GM19193 (cell line): Measurements from ENCODE around the gene MAGI2.

Experiments used
- POLR2A ChIP-seq: IDR thresholded peaks from 4 replicates; pipeline ENCODE4 v1.6.1; 2011; ENCODE audit not compliant: insufficient read depth, insufficient read length; ENCODE audit errors: extremely low read depth

Gene MAGI2

DNA sequence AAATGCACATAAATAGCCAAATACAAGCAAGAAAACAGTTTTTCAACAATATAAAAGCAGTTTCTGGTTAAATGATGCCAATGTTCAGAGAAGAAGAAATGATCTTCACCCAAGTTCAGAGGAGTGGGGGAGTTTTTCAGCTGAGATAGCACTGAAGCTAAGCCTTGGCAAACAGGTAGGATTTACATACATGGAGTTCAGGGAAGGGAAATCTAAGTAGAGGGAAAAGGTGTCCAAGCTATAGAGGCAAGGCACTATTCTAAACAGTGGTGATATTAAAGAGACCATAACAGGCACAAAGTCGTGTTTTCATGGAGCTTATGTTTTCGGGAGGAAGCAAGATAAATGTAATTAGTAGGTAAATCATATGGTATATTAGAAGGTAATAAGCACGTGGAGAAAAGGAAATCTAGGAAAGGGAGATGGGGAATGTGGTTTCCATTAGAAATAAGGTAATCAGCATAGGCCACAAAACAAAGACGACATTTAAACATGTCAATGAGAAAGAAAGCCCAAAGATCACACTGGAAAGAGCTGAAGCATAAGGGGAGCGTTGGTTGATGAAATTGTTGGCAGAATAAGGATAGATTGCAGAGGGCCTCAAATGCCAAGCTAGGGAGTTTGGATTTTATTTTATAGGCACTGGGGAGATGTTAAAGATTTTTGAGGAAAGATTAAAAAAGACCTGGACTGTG, 704.3 kb downstream of the MAGI2 start:
- no peak for TF ChIP-seq POLR2A

- TF ChIP-seq POLR2A: no peak
Measured at GRCh38 chr7:78747592-78747991, 705.9 kb downstream of the MAGI2 start.

- TF ChIP-seq POLR2A: no peak
Measured at GRCh38 chr7:78746301-78746700, 707.2 kb downstream of the MAGI2 start.

DNA sequence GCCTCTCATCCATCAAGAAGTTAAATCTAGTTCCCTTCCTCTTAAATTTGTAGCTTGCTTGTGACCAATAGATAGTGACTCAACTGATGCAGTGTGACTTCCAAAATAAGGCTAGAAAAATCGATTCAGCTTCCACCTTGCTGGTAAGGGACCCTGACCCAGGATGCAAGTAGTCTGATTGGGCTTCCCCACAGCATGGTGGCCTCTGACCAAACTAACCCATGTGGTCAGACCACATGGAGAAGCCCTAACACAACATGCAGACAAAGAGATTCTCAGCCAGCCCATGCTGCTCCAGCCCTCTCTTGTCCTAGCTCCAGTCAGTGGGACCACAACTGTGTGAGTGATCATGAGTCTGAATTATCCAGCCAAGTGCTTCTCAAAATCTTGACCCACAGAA, 710.8 kb downstream of the MAGI2 start:
- no peak for TF ChIP-seq POLR2A

GRCh38 chr7:78736548-78736947, 716.9 kb downstream of the MAGI2 start:
- TF ChIP-seq POLR2A: no peak

DNA sequence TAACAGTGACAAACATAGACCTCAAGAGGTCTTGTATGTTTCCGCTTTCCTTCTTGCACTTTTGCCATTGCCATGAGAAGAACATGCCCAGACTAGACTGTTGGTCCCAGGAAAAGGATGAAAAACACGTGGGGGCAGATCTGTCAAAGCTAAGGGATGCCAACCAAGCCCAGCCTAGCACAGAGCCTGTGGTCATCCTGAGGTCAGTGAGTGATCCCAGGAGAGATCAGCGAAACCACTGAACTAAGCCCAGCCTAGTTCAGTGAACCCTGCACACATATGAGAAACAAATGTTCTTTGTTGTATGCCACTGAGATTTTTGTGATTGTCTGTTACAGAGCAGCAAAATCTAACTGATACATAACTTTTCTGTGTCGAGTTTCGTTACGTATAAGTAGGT, 718.8 kb downstream of the MAGI2 start:
- TF ChIP-seq POLR2A: no peak

GRCh38 chr7:78720066-78720465, 733.4 kb downstream of the MAGI2 start:
- TF ChIP-seq POLR2A: no peak

DNA sequence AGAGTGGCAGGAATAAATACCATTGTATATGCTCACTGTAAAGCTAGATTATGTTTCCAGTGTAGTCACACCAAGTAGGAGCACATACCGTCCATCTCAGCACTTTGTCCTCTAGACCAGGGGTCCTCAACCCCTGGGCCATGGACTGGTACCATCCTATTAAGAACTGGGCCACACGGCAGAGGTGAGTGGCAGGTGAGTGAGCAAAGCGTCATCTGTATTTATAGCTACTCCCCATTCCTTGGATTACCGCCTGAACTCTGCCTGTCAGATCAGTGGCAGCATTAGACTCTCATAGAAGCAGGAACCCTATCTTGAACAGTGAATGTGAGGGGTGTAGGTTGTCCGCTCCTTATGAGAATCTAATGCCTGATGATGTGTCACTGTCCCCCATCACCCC, 735.3 kb downstream of the MAGI2 start:
- TF ChIP-seq POLR2A: no peak

DNA sequence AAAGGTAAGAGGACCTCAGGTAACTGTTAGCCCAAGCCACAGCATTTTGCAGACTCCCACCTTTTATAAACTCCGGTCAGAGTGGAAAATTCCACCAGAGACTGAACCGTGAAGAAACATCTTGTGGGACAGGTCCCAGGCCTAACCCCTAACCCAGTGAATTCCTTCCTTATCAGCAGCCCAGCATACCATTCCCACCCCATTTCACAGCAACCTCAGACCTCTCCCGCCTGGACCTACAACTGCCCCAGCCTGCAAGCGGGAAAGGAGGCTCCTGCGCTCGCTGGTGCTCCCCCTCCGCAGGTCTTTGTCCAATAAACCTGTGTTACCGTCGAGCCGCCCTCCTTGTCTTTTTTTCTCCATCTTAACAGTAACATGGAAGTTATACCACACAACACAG, 736.6 kb downstream of the MAGI2 start:
- no peak for TF ChIP-seq POLR2A

DNA sequence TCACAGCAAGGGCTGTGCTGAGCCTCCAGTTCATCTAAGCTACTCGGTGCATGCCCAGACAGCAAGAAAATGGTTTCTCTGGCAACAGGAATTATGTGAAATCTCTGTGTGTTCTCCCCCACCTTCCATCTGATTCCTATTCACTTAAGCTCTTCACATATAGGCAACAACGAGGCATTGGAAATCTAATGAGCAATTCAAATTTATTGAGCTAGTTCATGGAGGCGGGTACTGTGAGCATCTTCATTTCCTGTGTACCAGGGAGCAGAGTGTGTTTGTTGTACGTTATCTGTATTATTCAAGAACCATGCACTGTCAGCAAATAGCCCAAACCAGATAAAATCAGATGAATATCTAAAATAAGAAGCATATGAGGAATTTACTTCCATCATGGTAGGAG, 739.1 kb downstream of the MAGI2 start:
- no peak for TF ChIP-seq POLR2A

DNA sequence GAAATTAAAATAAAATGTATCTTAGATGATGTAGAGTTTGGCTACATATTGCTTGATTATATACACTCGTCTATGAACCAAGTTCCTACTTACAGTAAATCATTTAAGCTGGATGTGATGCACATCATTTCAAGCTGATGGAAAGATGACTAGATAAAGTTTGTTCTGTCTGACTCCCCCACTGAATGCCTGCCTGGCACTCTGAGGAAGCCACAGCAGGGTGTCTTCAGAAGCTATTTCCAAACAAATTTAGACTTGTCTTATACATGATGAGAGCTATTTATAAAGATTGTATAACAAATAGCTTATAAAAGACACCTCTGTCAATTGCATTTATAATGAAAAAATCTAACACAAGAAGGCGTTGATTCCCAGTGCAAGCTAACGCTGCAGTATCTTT, 741.4 kb downstream of the MAGI2 start:
- TF ChIP-seq POLR2A: no peak

- TF ChIP-seq POLR2A: no peak
Measured at GRCh38 chr7:78709658-78710057, 743.8 kb downstream of the MAGI2 start.

DNA sequence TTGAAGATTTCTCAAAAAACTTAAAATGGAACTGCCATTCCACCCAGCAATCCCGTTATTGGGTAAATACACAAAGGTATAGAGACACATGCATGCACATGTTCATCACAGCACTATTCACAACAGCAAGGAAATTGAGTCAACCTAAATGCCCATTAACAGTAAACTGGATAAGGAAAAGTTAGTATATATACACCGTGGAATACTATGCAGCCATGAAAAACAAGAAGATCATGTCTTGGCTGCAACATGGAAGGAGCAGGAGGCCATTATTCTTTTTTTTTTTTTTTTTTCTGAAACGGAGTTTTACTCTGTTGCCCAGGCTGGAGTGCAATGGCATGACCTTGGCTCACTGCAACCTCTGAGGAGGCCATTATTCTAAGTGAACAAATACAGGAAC, 749.0 kb downstream of the MAGI2 start:
- TF ChIP-seq POLR2A: no peak

DNA sequence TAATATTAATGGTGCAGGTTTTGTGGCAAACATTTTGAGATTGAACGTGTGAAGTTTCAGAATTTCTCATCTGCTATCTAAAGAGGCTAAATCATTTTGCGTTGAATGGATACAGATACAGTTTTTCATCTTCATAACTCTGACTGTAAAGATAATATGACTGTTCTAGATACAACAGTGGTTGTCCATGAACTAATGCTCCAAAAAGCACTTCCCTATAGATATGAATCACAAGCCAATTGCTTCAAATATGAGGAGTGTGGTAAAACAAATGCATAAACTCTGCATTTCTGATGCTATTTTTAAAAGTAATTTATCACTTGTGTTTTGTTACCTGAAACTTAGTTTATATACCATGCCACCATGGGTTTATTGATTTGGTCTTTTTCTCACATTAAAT, 750.1 kb downstream of the MAGI2 start:
- no peak for TF ChIP-seq POLR2A

- no peak for TF ChIP-seq POLR2A
Measured at GRCh38 chr7:78702770-78703169, 750.7 kb downstream of the MAGI2 start.

- TF ChIP-seq POLR2A: no peak
Measured at GRCh38 chr7:78695826-78696225, 757.6 kb downstream of the MAGI2 start.

DNA sequence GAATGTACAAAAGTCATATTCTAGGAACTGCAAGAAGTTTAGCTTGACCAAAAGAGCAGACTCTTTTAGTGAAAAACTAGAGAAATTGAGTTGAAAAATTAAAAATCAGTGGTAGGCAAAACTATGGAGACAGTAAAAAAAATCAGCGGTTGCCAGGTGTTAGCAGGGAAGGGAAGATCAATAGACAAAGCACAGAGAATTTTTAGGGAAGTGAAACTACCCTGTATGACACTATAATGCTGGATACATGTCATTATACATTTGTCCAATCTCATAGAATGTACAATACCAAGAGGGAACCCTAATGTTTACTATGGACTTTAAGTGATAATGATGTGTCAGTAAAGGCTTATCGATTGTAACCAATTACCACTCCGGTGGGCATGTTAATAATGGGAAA, 761.9 kb downstream of the MAGI2 start:
- no peak for TF ChIP-seq POLR2A

GRCh38 chr7:78690174-78690573, 763.3 kb downstream of the MAGI2 start:
- TF ChIP-seq POLR2A: no peak

DNA sequence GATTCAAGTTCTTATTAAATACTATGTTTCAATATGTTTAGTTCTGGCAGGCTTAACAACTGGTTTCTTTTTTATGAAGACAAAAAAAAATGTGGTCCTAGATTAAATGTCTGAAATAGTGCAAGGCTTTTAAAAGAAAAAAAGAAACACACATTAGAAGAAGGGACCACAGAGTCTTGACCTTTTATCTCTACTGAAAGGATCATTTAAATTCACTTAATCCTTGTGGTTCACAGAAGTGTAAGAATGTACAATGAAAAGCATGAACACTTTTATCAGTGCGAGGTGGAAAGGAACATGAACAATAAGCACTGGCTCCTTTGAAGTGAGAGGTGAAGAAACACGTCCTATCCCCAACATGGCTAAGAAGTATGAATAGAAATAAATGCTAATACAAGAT, 765.1 kb downstream of the MAGI2 start:
- TF ChIP-seq POLR2A: no peak
